Measurements from ENCODE around the gene PKMYT1. TPM values are rescaled to one million over a fixed set of nuclear protein-coding genes. Genes with fewer than 3 reads are reported as not detected.

The PKMYT1 gene
- polyA plus RNA-seq, 1 experiment, result 1.2 TPM

- peaks cover 32% of the 10 kb centered on the region for H3K27me3 ChIP-seq (ENCODE audit: control insufficient read depth, insufficient read depth, low read length)
Measured at GRCh38 chr16:2967211-2967631, 13.0 kb downstream of the PKMYT1 start.

GRCh38 chr16:2966808-2967191 is 13.4 kb downstream of the PKMYT1 start:
- H3K27me3 ChIP-seq (ENCODE audit: control insufficient read depth, insufficient read depth, low read length), result peaks cover 37% of the 10 kb centered on the region
- H3K4me3 ChIP-seq (ENCODE audit: low read depth, low read length), result no peak overlapping the region

More at GRCh38 chr16:2967211-2967631, 13.0 kb downstream of the PKMYT1 start:
- ChIA-PET POLR2A (no interaction called here), CTCF (interaction anchor here (0.8 kb wide), 1 partner anchor 11 kb away, joined by 3 read pairs; no protein-coding TSS in a partner anchor)
- Histone ChIP-seq H3K4me3 (ENCODE audit: low read depth, low read length) (no peak overlapping the region), H3K9me3 (ENCODE audit: control insufficient read depth, insufficient read depth, low read length) (peaks cover 4% of the 10 kb centered on the region; the same call in 1 of the 2 replicates), H3K27ac (ENCODE audit: low read depth, low read length) (no peak overlapping the region)
- DNase-seq (ENCODE audit: low read depth, low spot score), result no peak
- no peak for TF ChIP-seq CTCF (IDR thresholded peaks at IDR 0.05; ENCODE audit: low read depth, low read length)

DNA sequence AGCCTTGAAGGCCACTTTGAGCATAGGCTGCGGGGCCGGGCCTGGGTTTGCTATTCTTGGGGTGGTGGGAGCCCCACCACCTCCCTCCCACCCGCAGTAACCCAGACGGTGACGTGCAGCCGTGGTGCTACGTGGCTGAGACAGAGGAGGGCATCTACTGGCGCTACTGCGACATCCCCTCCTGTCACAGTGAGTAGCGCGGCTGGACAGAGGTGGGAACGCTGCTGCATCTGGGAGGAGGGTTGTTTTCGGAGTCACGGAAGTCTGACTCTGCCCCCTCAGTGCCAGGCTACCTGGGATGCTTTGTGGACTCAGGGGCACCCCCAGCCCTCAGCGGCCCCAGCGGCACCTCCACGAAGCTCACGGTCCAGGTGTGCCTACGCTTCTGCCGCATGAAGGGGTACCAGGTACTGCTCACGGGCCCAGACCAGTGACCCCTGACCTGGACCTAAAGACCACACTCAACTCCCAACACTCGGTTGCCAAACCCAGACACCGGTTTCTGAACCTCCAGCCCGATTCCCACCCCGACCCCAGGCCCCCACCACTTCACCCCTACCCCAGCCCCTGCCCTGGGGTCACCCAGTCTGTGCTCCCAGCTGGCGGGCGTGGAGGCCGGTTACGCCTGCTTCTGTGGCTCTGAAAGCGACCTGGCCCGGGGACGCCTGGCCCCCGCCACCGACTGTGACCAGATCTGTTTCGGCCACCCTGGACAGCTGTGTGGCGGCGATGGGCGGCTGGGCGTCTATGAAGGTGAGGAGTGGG is 14.0 kb downstream of the PKMYT1 start:
- peaks cover 4% of the 10 kb centered on the region; the same call in 1 of the 2 replicates for H3K9me3 ChIP-seq (ENCODE audit: control insufficient read depth, insufficient read depth, low read length)
- no peak overlapping the region for H3K4me3 ChIP-seq (ENCODE audit: low read depth, low read length)
- DNase-seq (ENCODE audit: low read depth, low spot score), result no peak
- ChIA-PET POLR2A (no interaction called here), CTCF (no interaction called here)
- no peak for TF ChIP-seq CTCF (IDR thresholded peaks at IDR 0.05; ENCODE audit: low read depth, low read length)
- H3K27ac ChIP-seq (ENCODE audit: low read depth, low read length), result no peak overlapping the region
- peaks cover 37% of the 10 kb centered on the region for H3K27me3 ChIP-seq (ENCODE audit: control insufficient read depth, insufficient read depth, low read length)

More at GRCh38 chr16:2966808-2967191, 13.4 kb downstream of the PKMYT1 start:
- no peak for DNase-seq (ENCODE audit: low read depth, low spot score)
- POLR2A ChIA-PET, result no interaction called here
- Histone ChIP-seq H3K27ac (ENCODE audit: low read depth, low read length) (no peak overlapping the region), H3K9me3 (ENCODE audit: control insufficient read depth, insufficient read depth, low read length) (peaks cover 4% of the 10 kb centered on the region; the same call in 1 of the 2 replicates)
- no peak for TF ChIP-seq CTCF (IDR thresholded peaks at IDR 0.05; ENCODE audit: low read depth, low read length)
- CTCF ChIA-PET, result no interaction called here

DNA sequence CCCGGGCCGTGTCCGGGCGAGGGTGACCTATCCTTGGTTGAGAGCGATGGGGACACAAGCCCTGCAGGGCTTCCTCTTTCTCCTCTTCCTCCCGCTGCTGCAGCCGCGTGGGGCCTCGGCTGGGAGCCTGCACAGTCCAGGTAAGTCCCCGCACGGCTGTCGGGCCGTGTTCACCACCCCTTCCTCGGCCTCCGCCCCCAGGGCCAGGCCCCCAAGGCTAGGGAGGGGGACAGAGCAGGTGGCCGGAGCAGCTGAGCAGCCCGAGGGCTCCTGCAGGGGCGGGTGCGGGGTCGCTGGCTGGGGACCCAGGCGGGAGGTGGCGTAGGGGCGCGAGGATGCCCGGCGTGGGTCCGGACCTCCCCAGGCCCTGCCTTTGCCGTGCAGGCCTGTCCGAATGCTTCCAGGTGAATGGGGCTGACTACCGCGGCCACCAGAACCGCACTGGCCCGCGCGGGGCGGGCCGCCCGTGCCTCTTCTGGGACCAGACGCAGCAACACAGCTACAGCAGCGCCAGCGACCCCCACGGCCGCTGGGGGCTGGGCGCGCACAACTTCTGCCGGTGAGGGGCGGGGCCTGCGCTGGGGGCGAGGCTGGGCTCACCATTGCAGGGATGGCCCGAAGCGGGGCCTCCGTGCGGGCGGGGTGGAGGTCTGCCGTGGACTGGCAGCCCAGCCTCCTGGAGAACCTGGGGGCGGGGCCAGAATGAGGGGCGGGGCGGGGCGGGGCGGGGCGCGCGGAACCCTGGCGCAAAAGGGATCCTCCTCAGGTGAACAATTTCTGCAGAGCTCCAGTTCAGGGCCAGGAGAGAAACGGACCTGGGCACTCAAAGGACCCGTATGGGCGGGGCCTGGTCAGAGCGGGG is 15.5 kb downstream of the PKMYT1 start:
- no peak for DNase-seq (ENCODE audit: low read depth, low spot score)
- H3K27ac ChIP-seq (ENCODE audit: low read depth, low read length), result no peak overlapping the region
- peaks cover 4% of the 10 kb centered on the region; the same call in 1 of the 2 replicates for H3K9me3 ChIP-seq (ENCODE audit: control insufficient read depth, insufficient read depth, low read length)
- H3K4me3 ChIP-seq (ENCODE audit: low read depth, low read length), result peak overlapping the region; percentile 41; the same call in 1 of the 2 replicates
- CTCF ChIA-PET, result interaction anchor here (1.3 kb wide), 1 partner anchor 37 kb away, joined by 6 read pairs; no protein-coding TSS in a partner anchor
- no peak for TF ChIP-seq CTCF (IDR thresholded peaks at IDR 0.05; ENCODE audit: low read depth, low read length)
- H3K27me3 ChIP-seq (ENCODE audit: control insufficient read depth, insufficient read depth, low read length), result peaks cover 37% of the 10 kb centered on the region
- POLR2A ChIA-PET, result no interaction called here

Data from AG04450 (cell line).